K562 (cell line): ENCODE results near the gene ADRB2. TPM values are rescaled to one million over a fixed set of nuclear protein-coding genes. Genes with fewer than 3 reads are reported as not detected.

ENCODE experiments used
- MIER1 ChIP-seq: fragments of 450-650 bp; IDR thresholded peaks from 2 replicates; pipeline ENCODE4 v1.6.1; 2016; ENCODE audit warnings: antibody characterized with exemption, mild to moderate bottlenecking, low read depth
- PBX2 ChIP-seq, 2 experiments: IDR thresholded peaks in 1 of 2; conservative IDR thresholded peaks in 1 of 2; 2 replicates each; pipeline ENCODE4 v1.6.1; 2016; ENCODE audit warnings: low read depth in 2 of 2, mild to moderate bottlenecking in 1 of 2, missing compliant biosample characterization in 1 of 2, missing genetic modification characterization in 1 of 2, moderate library complexity in 1 of 2
- PTTG1 ChIP-seq: fragments of 450-650 bp; IDR thresholded peaks from 2 replicates; pipeline ENCODE4 v1.6.1; 2016; ENCODE audit warnings: low read depth, mild to moderate bottlenecking, missing genetic modification characterization, missing compliant biosample characterization
- polyA plus RNA-seq, 8 experiments: library from polyadenylated mRNA; depleted of rRNA in 4 of 8; stranded (reverse) in 5 of 8; unstranded in 3 of 8; fragments of >200 nt; fragmentation: Nextera tagmentation in 2 of 8; fragmentation: Illumina TruSeq in 1 of 8; extraction: Ambion mirVana in 2 of 8; extraction: Trizol in 1 of 8; gene quantifications; 2 replicates each; pipeline versions ENCODE4 v1.2.1 to v1.2.3, GENCODE V29; 2011 to 2014; ENCODE audit warnings: inconsistent platforms in 1 of 8, missing spikeins in 1 of 8
- total RNA-seq, 7 experiments: library from RNA; depleted of rRNA in 6 of 7; stranded (reverse); fragments of >200 nt in 6 of 7; fragmentation: Illumina TruSeq in 2 of 7; extraction: Trizol in 2 of 7; gene quantifications; 2 replicates each; pipeline versions ENCODE4 v1.2.1 to v1.2.3, GENCODE V29; 2011 to 2021; ENCODE audit warnings: low replicate concordance in 1 of 7
- TF ChIP-seq, protein P1 (sequence below): sonication (generic); formaldehyde crosslinking; IDR thresholded peaks from 2 replicates; pipeline ENCODE4 v1.8.0; 2023; ENCODE audit warnings: mild to moderate bottlenecking, missing genetic modification reagents

Gene ADRB2
- total and polyA plus RNA-seq, 9 of the 15 experiments (the other 6 are each of a cell fraction or from before 2014, with no cell fraction given) = 0.01 to 0.18 (median 0.04) TPM; not detected in 2

DNA sequence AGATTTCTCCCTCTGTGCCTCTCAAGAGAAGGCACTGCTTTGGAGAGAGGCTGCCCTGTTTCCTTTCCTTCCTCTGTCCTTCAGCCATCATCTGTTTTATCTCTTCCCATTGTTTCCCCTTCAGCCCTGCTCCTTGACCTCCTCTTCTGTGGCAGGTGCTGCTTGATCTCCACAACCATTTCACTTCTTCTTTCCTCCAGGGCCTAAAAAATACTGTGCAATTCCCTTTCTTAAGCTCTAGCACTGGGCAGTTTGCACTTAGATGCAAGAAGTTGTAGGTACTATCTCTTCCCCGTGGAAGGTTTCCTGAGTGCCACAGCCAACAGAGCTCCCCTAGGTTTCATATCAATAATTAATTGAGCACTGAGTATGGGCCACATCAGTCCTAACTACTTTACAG is 8.8 kb upstream of the ADRB2 start (continued):
- TF ChIP-seq PBX2 (CRISPR knock-in tag; IDR thresholded peaks at IDR 0.05; ENCODE audit: low read depth) (no peak), PBX2 (tag; conservative IDR thresholded peaks at IDR 0.05; ENCODE audit: low read depth) (no peak), MIER1 (no peak), PTTG1 (tag) (no peak)
- TF ChIP-seq, protein P1, sequence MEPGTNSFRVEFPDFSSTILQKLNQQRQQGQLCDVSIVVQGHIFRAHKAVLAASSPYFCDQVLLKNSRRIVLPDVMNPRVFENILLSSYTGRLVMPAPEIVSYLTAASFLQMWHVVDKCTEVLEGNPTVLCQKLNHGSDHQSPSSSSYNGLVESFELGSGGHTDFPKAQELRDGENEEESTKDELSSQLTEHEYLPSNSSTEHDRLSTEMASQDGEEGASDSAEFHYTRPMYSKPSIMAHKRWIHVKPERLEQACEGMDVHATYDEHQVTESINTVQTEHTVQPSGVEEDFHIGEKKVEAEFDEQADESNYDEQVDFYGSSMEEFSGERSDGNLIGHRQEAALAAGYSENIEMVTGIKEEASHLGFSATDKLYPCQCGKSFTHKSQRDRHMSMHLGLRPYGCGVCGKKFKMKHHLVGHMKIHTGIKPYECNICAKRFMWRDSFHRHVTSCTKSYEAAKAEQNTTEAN (CRISPR knock-in tag) = no peak
